Measurements from ENCODE around the gene ZNF608.

DNA sequence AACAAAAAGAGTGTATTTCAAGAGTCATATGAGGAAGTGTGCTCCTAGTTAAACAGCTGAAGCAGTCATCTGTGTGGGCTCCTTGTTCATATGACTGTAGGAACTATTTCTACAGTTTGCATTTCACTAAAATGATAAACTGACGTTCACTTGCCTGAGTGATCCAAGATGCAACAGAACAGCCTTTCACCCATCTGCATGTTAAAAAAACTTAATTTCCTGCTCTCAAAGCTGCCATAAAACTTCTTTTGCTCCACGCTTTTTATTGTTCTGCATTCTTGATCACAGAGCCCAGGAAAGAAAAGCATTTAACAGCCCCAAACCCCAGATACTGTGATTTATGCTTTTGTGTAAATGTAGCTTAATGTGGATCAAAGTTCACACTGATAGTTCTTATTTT lies 43.9 kb downstream of the ZNF608 start:
- no peak for TF ChIP-seq EZH2 (IDR thresholded peaks at IDR 0.05; ENCODE audit: borderline replicate concordance, low read depth, low read length, poor library complexity, severe bottlenecking)
- TF ChIP-seq, protein P1, sequence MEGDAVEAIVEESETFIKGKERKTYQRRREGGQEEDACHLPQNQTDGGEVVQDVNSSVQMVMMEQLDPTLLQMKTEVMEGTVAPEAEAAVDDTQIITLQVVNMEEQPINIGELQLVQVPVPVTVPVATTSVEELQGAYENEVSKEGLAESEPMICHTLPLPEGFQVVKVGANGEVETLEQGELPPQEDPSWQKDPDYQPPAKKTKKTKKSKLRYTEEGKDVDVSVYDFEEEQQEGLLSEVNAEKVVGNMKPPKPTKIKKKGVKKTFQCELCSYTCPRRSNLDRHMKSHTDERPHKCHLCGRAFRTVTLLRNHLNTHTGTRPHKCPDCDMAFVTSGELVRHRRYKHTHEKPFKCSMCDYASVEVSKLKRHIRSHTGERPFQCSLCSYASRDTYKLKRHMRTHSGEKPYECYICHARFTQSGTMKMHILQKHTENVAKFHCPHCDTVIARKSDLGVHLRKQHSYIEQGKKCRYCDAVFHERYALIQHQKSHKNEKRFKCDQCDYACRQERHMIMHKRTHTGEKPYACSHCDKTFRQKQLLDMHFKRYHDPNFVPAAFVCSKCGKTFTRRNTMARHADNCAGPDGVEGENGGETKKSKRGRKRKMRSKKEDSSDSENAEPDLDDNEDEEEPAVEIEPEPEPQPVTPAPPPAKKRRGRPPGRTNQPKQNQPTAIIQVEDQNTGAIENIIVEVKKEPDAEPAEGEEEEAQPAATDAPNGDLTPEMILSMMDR (conservative IDR thresholded peaks at IDR 0.05; ENCODE audit: low read depth, low read length): no peak

Measured in A673 (cell line).